Posterior cingulate gyrus (tissue), 11 donors: ENCODE measurements around the gene TASOR2.

Experiments
- DNase-seq, 10 donors: peaks; one replicate each; pipeline versions ENCODE4 v3.0.0 to v3.0.0-alpha.2; 2020 to 2021; ENCODE audit warnings: mixed read lengths in 3 of 10
- intact Hi-C: fragments of 100-400 bp; cut with DNase I; formaldehyde crosslinking; loops from one replicate; pipeline ENCODE4 v1.15.1; 2023

The TASOR2 gene, protein sequence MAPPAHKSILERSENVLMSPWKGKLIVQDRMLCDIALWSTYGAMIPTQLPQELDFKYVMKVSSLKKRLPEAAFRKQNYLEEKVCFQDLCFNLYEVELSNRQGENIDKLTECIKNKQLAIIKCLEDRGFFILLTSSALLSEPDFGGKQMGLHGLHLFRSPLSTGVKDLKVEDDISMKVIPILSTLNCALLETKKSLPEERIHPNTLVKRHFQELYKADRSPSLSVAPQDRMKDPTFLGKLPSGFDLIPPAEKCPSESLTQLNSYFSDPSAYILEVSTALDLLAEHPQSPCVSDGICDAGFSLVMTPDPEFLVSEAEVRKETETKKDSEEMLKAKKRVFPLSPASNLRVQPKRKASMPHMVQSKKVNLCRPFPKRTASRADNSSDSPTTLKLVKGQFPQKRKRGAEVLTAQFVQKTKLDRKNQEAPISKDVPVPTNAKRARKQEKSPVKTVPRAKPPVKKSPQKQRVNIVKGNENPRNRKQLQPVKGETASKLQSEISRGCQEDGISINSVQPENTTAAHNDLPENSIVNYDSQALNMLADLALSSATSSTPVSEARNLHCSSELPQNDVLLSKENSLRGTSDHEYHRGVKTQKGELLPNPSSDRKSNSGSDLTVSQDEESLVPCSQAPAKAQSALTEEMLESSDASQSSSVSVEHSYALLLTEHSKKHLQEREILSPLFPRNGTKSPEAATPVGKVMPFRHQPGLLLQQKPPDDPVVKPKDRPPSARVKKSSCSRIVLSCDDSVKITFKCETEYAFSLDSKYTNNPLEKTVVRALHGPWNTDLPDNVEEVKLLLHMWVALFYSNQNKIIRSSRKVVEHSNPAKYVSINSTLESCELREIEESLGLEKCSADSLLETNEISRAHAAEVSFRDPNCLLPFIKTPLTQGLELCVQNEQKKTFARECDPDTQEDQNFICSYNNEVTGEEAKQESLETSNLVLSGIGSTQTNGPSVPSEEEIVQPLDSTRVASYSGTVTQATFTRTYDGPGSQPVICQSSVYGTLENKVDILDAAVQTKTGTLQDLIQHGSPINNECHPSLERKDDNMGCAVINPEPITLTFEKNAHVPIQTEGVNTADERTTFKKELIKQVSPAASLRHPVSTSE (N-terminal part only)

DNA sequence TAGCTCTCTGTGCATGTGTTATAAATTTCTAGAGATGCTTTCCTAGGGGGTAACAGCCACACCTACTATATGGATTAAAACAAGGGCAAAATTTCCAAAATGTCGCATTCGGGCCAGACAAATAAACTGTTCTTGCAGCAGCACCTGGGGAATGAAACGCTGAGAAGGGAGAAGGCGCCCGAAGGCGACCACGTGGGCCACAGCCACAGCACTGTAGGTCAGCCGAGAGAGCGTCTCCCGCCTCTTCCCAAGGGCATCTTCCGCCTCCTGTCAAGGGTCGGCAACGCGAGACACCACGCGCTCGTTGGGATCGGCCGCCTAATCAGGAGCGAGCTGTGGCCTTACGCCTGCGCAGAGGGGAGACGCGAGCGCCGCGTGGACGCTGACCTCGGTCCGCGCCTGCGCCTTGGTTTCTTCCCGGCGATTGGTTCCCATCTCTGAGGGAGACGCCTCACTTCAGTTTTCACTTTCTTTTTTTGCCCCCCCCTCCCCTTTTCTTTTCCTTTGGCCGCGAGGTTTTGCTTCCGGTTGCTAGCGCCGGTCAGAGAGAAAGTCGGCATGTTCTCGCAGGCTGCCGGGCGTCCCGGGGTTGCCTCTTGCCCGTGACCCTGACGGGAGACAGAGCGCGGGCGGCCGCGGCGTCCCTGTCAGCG lies at the start of gene TASOR2:
Gene TASOR2 (plus strand): TSS at position 521 of the 653 bp plus-strand sequence. CDS start 35,805 bp downstream, outside the sequence.
- intact Hi-C loops: loop anchor here (2.0 kb wide), 1 partner anchor 128 kb away; the partner anchor contains the start of gene GDI2
- peak; percentile 93 to 99 (median 97) for DNase-seq

DNA sequence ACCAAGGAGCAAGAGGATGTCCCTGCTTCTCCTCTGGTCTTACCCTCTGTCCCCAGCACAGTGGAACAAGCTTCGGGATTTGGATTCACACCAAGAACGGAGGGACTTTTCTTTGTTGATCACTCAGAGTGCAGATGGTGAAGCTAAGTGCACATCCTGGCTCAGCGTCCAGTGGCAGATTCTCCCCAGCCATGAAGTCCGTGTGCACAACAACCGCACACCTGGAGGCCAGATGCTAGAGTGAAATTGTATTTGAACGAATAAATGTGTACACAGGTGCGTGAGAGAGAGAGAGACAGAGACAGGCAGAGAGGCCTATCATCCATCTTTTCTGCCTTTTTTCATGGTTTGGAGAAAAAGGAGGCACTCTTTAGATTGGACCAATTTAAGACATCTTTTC lies 49.7 kb upstream of the TASOR2 start:
- peak in 2 of 10 donors; percentile 14 to 29 for DNase-seq
- intact Hi-C loops: no loop called here

DNA sequence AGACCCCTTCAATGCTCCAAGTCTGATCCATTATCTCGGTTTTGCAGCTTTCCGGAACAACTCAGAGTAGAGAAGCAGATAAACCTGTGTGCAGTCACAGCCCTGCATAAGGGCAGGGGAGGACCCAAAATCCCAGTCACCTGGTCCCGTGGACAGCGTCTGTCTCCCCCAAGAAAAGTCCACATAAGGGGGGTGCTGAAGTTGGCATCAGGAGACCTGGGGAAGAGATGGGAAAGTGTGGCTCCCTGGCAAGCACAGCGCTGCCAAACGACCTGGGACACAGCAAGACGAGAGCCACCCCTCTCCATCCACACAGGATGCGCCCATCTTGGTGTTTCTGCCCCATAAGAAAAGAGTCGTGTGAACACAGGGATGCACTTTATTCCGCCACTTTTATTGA lies 46.1 kb upstream of the TASOR2 start:
- intact Hi-C loops: no loop called here
- no peak for DNase-seq

DNA sequence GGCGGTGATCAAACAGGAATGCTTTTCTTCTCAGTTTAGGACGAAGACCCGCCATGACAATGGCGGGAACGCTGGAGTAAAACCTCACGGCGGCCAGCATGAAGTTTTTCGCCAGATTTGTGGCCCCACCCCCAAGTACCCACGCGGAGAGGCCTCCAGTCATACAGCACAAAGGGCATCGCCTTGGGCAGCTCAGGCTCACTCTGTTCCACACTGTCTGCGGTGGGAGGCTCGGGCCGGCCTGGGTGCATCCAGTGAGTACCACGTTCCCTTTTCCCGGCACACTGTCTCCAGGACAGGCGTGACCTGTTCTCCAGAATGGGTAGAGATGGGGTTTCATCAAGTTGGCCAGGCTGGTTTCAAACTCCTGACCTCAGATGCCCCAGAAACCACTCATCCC lies 45.6 kb upstream of the TASOR2 start:
- intact Hi-C loops: no loop called here
- peak in 1 of 10 donors; percentile 47 for DNase-seq

DNA sequence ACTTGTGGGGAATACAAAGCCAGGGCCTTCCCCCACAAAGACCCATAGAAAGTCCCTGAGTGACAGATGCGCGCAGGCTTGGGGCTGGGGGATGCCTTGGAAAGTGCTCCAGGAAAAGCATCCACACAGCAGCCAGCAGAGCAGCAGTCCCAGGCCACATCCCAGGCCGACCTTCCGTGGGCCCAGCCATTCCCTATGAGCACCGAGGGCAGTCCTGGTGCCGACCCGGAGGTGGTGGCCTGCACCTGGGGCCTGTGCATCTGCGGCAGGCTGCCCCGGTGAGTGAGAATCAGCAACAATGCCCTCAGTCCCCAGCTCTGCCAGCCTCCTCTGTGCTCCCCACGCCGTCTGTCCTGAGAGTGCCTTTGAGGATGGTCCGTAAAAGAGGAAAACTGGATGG lies 44.6 kb upstream of the TASOR2 start:
- DNase-seq: peak in 2 of 10 donors; percentile 56 to 74
- intact Hi-C loops: no loop called here

DNA sequence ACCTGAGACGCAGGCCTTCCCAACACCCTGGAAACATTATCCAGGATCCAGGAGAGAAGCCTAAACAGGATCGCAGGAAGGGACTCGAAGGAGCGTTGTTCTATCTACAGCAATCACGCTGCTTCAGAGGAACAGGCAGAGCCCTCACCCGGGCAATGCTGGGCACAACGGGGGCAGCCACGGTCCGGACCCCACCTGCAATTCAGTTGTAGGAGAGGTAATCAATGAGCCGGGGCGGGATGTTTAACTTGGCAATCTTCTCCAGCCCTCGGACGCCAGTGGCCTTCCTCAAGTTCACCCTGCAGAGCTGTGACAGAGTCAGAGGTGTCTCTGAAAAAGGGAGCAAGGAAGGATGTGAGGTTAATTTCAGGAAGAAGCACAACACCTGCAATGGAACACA lies 44.1 kb upstream of the TASOR2 start:
- intact Hi-C loops: no loop called here

DNA sequence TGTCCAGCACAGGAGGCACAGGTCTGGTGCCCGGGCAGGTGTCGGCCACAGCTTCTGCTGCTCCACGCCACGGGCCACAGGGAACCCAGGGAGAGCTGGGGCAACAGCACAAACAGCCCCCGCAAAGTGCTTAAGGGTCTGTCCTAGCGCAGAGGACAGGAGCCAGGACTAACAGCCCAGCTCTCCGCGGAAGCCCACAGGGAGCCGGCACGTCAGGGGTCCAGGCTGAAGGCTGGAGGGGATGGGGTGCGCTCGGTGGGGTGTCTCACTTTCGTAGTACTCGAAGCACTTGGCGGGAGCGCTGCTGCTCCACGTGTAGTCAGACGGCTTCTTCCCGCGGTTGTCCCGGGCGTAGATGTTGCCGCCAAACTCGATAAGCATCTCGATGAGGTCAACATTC lies 43.1 kb upstream of the TASOR2 start:
- peak in 2 of 10 donors; percentile 69 to 71 for DNase-seq
- intact Hi-C loops: no loop called here

More for the DNA sequence above, 44.1 kb upstream of the TASOR2 start:
- DNase-seq: peak in 2 of 10 donors; percentile 52 to 73

DNA sequence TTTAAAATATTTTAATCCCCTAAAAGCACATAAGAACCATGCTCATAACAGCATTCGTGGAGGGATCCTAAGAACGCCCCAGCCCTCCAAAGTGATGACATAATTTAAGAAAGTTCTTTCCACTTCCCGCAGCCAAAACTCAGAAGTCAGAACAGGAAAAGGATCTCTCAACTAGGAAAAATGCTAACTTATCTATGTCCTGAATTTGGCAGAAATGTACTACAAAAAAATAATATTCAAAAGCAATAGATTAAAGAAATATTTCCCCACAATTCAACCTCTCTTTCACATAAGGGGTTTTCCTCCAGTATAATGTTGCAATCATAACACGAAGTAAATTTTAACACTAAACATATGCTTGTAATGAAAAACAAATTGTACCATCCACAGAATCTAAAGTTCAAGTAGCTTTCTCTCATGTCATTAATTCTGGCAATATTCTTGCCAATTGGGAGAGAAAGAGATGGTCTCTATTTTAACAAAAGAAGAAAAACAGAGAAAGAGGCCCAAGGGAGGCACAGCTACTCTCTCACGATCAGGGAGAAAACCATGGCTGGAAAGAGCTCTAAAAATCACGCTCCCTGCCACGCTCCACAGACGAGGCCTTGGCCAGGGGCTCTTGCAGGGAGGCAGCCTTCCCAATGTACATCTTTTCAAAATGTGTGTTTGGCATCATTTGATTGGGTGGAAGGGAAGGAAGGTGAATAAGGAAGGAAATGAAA lies 41.1 kb upstream of the TASOR2 start:
- intact Hi-C loops: no loop called here
- DNase-seq: peak in 1 of 10 donors; percentile 16

DNA sequence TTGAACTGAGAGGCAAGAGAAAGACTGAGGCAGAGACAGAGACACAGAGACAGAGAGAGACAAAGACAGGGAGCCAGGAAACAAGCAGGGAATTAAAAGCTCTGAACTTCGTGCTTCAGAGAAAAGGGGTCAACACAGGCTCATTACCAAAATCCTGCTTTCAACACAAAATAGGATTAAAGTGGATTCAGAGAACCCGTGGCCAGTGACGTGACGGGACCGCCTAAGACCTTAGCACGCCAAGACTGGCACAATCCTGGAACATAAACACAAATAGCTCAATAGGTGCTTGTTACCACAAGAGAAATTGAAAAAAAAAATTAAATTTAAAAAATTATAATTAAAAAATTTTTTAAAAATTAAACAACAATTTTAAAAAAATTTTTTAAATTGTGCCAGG lies 39.7 kb upstream of the TASOR2 start:
- no peak for DNase-seq
- intact Hi-C loops: no loop called here

DNA sequence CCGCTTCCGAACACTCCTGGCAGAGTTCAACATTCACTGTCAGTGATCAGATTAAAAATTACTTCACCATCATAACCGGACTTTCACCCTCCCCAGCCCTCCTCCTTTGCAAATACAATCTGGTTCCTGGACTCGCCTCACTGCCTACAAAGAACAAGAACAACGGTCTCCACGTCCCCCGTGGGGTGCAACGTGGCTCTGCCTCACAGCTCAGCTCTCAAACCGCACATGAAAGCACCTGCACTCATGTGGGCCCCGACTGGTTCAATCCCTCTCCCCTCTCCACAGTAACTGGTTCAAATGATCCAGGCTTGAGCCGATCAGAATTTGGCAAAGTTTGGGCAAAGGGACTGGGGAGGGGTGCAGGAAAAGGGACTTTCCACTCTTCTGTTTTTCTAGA lies 39.3 kb upstream of the TASOR2 start:
- DNase-seq: no peak
- intact Hi-C loops: no loop called here

DNA sequence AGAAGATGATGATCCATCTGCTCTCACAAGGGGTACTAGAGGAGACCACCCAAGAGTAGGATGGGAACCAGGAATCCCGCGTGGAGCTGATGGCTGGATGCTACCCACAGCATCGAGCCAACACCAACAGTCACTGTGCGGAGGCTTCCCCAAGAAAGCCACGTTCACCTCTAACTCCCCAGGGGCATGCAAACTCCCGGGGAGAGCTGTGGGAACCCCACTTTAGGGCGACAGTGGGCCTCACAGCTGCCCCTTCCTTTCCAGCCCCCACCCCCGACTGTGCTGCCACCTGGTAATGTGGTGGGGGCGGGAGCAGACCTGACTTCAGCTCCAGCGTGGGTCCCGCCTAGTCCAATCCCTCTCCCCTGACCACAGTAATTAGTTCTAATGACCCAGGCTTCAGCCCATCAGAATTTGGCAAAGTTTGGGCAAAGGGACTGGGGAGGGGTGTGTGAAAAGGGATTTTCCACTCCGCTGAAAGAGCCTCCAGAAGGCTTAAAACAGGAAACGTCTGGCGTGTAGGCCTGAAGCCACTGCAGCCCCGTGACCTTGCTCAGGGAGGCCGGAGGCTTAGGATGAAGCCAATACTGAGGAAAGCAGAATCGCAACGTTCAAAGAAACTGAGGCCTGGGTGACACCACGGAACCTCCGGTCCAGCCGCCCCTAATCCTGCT lies 38.6 kb upstream of the TASOR2 start:
- no peak for DNase-seq
- intact Hi-C loops: no loop called here

DNA sequence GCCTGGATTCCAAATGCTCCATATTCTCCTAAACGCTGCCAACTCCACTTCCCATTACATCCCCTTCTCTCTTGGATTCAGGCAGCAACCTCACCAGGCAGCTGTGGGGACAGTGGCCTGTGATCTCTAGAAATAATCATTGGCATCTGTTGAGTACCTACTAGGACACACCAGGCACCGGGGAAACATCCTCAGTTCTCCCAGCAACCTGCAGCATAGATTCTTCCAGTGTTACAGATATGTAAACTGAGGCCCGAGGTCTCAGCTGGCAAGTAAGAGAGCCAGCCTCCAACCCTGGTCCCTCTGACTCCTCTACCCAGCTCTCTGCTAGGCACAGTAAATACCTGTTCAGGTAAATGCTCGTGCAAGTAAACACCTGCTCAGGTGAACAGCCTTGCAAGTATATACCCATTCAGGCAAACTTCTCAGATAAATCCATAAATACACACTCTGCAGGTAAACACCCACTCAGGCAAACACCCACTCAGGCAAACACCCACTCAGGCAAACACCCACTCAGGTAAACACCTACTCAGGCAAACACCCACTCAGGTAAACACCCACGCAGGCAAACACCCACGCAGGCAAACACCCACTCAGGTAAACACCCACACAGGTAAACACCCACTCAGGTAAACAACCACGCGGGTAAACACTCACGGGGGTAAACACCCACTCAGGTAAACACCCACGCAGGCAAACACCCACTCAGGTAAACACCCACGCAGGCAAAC lies 37.0 kb upstream of the TASOR2 start:
- no peak for DNase-seq
- intact Hi-C loops: no loop called here

DNA sequence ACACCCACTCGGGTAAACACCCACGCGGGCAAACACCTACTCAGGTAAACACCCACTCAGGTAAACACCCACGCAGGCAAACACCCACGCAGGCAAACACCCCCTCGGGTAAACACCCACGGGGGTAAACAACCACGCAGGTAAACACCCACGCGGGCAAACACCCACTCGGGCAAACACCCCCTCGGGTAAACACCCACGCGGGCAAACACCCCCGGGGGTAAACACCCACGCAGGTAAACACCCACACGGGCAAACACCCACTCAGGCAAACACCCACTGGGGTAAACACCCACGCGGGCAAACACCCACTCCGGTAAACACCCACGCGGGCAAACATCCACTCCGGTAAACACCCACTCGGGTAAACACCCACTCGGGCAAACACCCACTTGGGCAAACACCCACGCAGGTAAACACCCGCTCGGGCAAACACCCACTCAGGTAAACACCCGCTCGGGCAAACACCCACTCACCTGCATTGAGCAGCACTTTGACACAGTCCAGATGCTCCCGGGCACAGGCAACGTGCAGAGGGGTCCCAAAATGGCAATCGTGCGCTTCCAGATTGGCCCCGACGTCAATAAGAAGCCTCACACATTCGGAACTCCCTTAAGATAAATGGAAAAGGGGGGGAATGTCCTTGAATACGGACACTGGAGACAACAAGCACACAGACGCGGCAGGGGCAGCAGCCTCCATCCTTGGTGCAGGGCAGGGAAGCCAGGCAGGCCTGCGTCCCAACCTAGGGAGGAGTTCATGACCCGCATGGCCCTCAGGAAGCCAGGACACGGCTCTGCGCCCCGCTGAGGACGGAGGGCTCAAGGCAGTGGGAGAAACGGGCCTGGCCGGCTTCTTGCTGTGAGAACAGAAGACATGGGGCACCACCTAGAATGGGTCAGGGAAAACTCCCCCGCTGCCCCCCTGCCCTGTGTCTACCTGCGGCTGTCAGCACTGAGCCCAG lies 35.9 kb upstream of the TASOR2 start:
- no peak for DNase-seq
- intact Hi-C loops: no loop called here

DNA sequence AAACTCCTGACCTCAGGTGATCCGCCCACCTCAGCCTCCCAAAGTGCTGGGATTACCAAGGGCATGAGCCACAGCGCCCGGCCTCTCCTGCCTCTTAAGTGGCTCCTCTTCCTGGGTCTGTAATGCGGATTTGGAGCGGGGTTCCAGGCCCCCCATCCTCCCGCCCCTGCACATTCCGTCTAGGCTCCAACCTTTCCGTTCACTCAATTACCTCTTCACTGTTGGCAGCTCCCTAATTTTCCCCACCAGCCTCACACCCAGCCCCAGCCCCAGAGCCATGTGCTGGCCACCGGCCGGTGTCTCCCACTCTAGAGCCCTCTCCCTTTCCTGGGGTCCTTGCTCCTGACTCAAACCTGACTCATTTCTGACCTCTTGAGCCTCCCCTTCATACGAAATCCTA lies 34.9 kb upstream of the TASOR2 start:
- intact Hi-C loops: no loop called here

DNA sequence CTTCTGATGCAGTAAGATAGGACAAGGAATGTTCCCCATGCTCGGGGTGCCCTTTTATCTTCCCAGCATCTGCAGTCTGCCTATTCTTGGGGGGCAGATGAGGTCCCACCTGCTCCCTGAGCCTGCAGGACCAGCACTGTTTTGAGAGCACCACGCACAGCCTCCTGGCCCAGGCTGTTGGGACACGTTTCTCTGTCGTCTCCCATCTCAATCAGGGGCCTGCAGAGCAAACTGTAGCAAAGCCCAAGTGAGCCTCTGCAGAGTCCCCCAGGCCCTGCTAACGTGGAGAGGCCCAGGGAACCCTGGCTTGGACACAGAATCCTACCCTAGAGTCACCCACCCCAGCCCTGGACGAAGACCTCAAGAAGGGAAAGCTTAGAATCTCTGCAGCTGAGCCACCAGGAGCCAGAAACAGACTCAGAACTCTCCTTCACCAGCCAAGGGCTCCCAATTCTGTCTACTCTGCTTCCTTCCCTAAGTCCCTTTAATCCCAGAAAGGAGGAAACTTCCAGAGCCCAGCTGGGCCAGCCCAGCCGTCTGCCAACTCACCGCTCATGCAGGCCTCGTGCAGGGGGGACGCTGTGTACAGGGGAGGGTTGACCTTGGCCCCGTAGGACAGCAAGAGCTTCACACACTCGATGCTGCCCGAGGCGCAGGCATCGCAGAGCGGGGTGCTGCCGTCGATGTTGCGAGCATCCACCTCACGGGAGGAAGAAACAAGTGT lies 33.8 kb upstream of the TASOR2 start:
- no peak for DNase-seq
- intact Hi-C loops: no loop called here

More for the DNA sequence above, 34.9 kb upstream of the TASOR2 start:
- DNase-seq: no peak

DNA sequence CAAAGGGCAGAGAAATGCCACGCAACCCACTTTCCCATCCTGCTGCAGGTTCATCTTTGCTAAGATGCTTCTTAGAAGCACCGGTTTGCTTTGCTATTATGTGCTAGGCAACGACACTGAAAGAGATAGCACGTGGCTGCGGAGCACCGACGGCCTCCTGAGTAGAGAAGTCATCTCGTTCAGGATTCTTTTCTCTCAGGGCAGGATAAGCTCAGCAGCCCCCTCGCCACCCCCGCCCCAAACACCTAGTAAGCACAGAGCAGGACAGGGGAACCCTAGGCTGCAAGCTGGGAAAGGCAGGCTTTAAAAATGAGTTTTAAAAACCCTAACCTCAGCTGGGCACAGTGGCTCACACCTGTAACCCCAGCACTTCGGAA lies 33.3 kb upstream of the TASOR2 start:
- intact Hi-C loops: no loop called here
- no peak for DNase-seq

DNA sequence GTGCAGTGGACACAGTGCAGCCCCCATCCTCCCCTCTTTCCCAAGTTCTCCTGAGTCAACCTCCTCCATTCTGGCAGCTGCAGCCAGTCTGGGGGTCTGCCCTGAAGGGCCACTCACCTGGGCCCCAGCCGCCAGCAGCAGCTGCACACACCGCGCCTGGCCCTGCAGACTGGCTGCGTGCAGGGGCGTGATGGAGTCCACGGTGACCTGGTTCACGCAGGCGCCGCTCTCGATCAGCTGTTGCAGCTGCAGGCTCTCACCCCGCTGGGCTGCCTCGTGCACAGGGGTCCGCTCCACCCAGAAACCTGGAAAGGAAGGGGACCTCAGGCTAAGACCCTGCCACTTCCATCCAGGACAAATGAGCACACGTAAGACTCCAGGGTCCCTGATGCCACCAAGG lies 31.9 kb upstream of the TASOR2 start:
- DNase-seq: peak in 1 of 10 donors; percentile 67
- intact Hi-C loops: no loop called here
